ENCODE results near the gene MYO16.

The MYO16 gene

GRCh38 chr13:109254274-109254673 lies 624.9 kb downstream of the MYO16 start:
- no peaks in the 10 kb centered on the region for H3K27me3 ChIP-seq (ENCODE audit: control insufficient read depth in 2 of 2, insufficient read depth in 2 of 2, low read length in 2 of 2)
- H3K9ac ChIP-seq (ENCODE audit: low read depth in 1 of 2, low read length in 2 of 2): no peak overlapping the region
- H3K27ac ChIP-seq (ENCODE audit: low read depth in 2 of 2, low read length in 2 of 2): no peak overlapping the region
- H3K4me1 ChIP-seq (ENCODE audit: control insufficient read depth in 2 of 2, insufficient read depth in 2 of 2, low read length in 2 of 2): no peaks in the 10 kb centered on the region
- H3K4me3 ChIP-seq (ENCODE audit: low read length in 2 of 2): no peak overlapping the region
- no peaks in the 10 kb centered on the region for H3K9me3 ChIP-seq (ENCODE audit: control insufficient read depth in 2 of 2, low read length in 2 of 2)
- H3K36me3 ChIP-seq (ENCODE audit: control insufficient read depth in 2 of 2, insufficient read depth in 2 of 2, low read length in 2 of 2): no peaks in the 10 kb centered on the region

DNA sequence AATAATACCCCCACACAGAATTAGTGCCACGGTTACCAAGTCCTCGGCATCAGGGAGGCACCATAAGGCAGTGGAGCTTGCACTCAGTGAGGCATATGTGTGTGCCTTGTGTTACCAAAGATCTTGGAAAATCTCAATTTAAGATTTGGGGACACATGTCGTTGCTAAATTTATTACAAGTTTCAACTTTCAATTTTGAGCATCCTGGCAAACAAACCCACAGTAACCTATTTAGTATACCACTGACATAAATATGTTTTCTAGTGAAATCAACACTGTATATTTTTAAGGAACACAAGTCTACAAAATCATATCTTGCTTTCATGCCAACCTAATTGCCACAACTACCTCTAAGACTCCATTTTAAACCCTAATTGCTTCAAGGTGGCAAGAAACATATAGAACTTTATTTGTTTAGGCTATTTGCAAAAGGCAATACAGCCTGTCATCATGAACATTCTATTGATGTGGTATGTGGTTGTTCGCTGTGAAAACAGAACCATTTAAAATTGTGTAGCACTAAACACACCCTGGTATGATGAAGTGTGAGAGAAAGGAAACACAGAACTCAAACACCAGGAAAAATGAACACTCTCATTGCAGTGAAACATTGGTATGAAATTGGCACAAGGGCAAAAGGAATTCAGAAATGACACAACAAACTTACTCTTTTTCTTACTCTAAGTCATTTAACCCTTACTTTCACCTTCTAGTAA lies 625.9 kb downstream of the MYO16 start:
- H3K9me3 ChIP-seq (ENCODE audit: control insufficient read depth in 2 of 2, low read length in 2 of 2): no peaks in the 10 kb centered on the region
- no peak overlapping the region for H3K9ac ChIP-seq (ENCODE audit: low read depth in 1 of 2, low read length in 2 of 2)
- no peaks in the 10 kb centered on the region for H3K4me1 ChIP-seq (ENCODE audit: control insufficient read depth in 2 of 2, insufficient read depth in 2 of 2, low read length in 2 of 2)
- H3K36me3 ChIP-seq (ENCODE audit: control insufficient read depth in 2 of 2, insufficient read depth in 2 of 2, low read length in 2 of 2): no peaks in the 10 kb centered on the region
- H3K4me3 ChIP-seq (ENCODE audit: low read length in 2 of 2): no peak overlapping the region
- H3K27ac ChIP-seq (ENCODE audit: low read depth in 2 of 2, low read length in 2 of 2): no peak overlapping the region
- no peaks in the 10 kb centered on the region for H3K27me3 ChIP-seq (ENCODE audit: control insufficient read depth in 2 of 2, insufficient read depth in 2 of 2, low read length in 2 of 2)

- H3K27ac ChIP-seq (ENCODE audit: low read depth in 2 of 2, low read length in 2 of 2): no peak overlapping the region
These were observed 627.7 kb downstream of the MYO16 start for GRCh38 chr13:109256866-109257760.

More at GRCh38 chr13:109256866-109257760, 627.7 kb downstream of the MYO16 start:
- H3K4me1 ChIP-seq (ENCODE audit: control insufficient read depth in 2 of 2, insufficient read depth in 2 of 2, low read length in 2 of 2): no peaks in the 10 kb centered on the region
- no peak overlapping the region for H3K9ac ChIP-seq (ENCODE audit: low read depth in 1 of 2, low read length in 2 of 2)
- H3K36me3 ChIP-seq (ENCODE audit: control insufficient read depth in 2 of 2, insufficient read depth in 2 of 2, low read length in 2 of 2): no peaks in the 10 kb centered on the region
- no peaks in the 10 kb centered on the region for H3K27me3 ChIP-seq (ENCODE audit: control insufficient read depth in 2 of 2, insufficient read depth in 2 of 2, low read length in 2 of 2)
- H3K4me3 ChIP-seq (ENCODE audit: low read length in 2 of 2): no peak overlapping the region
- no peaks in the 10 kb centered on the region for H3K9me3 ChIP-seq (ENCODE audit: control insufficient read depth in 2 of 2, low read length in 2 of 2)

All from mucosa of rectum (tissue), 2 donors.